Stimulated activated CD8-positive, alpha-beta memory T cell treated with anti-CD3 and anti-CD28 coated beads, Interleukin-7, amount 100 ng/mL, for 24 hours (primary cell): ENCODE results near the gene SFN.
"Not testable (repeated sequence)": the region's sequence is repeated elsewhere in the genome, so short reads cannot be mapped to it uniquely, and the experiment has no call there.

Source experiments
- DNase-seq: peaks from one replicate; pipeline ENCODE4 v3.0.0-alpha.2; 2020; ENCODE audit warnings: low read depth

Gene SFN

GRCh38 chr1:26839339-26839722 lies 23.6 kb upstream of the SFN start:
- DNase-seq, result no peak

GRCh38 chr1:26839779-26840178 lies 23.2 kb upstream of the SFN start:
- no peak for DNase-seq

- no peak for DNase-seq
Measured at GRCh38 chr1:26844424-26845196, 18.3 kb upstream of the SFN start.

GRCh38 chr1:26847826-26848225 lies 15.1 kb upstream of the SFN start:
- not testable (repeated sequence) for DNase-seq

- DNase-seq, result no peak
Measured at GRCh38 chr1:26848499-26848898, 14.4 kb upstream of the SFN start.

GRCh38 chr1:26848941-26849774 lies 13.8 kb upstream of the SFN start:
- DNase-seq, result no peak

GRCh38 chr1:26851106-26851684 lies 11.8 kb upstream of the SFN start:
- no peak for DNase-seq

GRCh38 chr1:26852701-26853100 lies 10.2 kb upstream of the SFN start:
- no peak for DNase-seq

GRCh38 chr1:26853156-26853555 lies 9.8 kb upstream of the SFN start:
- peak; percentile 64 for DNase-seq

GRCh38 chr1:26853600-26853999 lies 9.3 kb upstream of the SFN start:
- DNase-seq, result no peak

- no peak for DNase-seq
Measured at GRCh38 chr1:26854906-26855305, 8.0 kb upstream of the SFN start.

GRCh38 chr1:26855636-26856035 lies 7.3 kb upstream of the SFN start:
- no peak for DNase-seq

- DNase-seq, result no peak
Measured at GRCh38 chr1:26856181-26856580, 6.8 kb upstream of the SFN start.

- no peak for DNase-seq
Measured at GRCh38 chr1:26856604-26857469, 6.1 kb upstream of the SFN start.

GRCh38 chr1:26857473-26858060 lies 5.4 kb upstream of the SFN start:
- no peak for DNase-seq

- no peak for DNase-seq
Measured at GRCh38 chr1:26858160-26858559, 4.8 kb upstream of the SFN start.

- no peak for DNase-seq
Measured at GRCh38 chr1:26858891-26859640, 3.9 kb upstream of the SFN start.

GRCh38 chr1:26861286-26861701 lies 1.7 kb upstream of the SFN start:
- no peak for DNase-seq

GRCh38 chr1:26861889-26862378 lies 1.0 kb upstream of the SFN start:
- DNase-seq, result no peak

- DNase-seq, result no peak
Measured at GRCh38 chr1:26863685-26864077, 732 bp downstream of the SFN start.
